WTC11 (cell line): ENCODE results near the gene ACTC1.

Experiments
- FOXJ3 ChIP-seq: sonication (generic); formaldehyde crosslinking; IDR thresholded peaks from 2 replicates; pipeline ENCODE4 v1.9.0; 2021; ENCODE audit warnings: missing genetic modification reagents, mild to moderate bottlenecking, borderline replicate concordance
- KAT7 ChIP-seq: sonication (generic); formaldehyde crosslinking; IDR thresholded peaks from 2 replicates; pipeline ENCODE4 v1.8.1; 2023; ENCODE audit warnings: missing genetic modification reagents, mild to moderate bottlenecking, borderline replicate concordance
- MYBL2 ChIP-seq: sonication (generic); formaldehyde crosslinking; IDR thresholded peaks from 2 replicates; pipeline ENCODE4 v1.8.1; 2023; ENCODE audit warnings: mild to moderate bottlenecking, moderate library complexity, missing genetic modification reagents
- TF ChIP-seq, protein P1 (sequence below): sonication (generic); formaldehyde crosslinking; IDR thresholded peaks from 2 replicates; pipeline ENCODE4 v1.8.0; 2022; ENCODE audit warnings: mild to moderate bottlenecking, missing genetic modification reagents
- TF ChIP-seq, protein P2 (sequence below): fragments of 200-600 bp; IDR thresholded peaks from 2 replicates; pipeline ENCODE4 v1.8.0; 2022; ENCODE audit warnings: antibody characterized with exemption
- TF ChIP-seq, protein P3 (sequence below): sonication (generic); formaldehyde crosslinking; IDR thresholded peaks from 2 replicates; pipeline ENCODE4 v1.8.0; 2022; ENCODE audit warnings: mild to moderate bottlenecking, missing genetic modification reagents
- TF ChIP-seq, protein P4 (sequence below): sonication (generic); formaldehyde crosslinking; IDR thresholded peaks from 2 replicates; pipeline ENCODE4 v1.8.1; 2023; ENCODE audit warnings: mild to moderate bottlenecking, missing genetic modification reagents, moderate library complexity
- TF ChIP-seq, protein P5 (sequence below): sonication (generic); formaldehyde crosslinking; IDR thresholded peaks from 2 replicates; pipeline ENCODE4 v1.8.1; 2023; ENCODE audit warnings: mild to moderate bottlenecking, missing genetic modification reagents

DNA sequence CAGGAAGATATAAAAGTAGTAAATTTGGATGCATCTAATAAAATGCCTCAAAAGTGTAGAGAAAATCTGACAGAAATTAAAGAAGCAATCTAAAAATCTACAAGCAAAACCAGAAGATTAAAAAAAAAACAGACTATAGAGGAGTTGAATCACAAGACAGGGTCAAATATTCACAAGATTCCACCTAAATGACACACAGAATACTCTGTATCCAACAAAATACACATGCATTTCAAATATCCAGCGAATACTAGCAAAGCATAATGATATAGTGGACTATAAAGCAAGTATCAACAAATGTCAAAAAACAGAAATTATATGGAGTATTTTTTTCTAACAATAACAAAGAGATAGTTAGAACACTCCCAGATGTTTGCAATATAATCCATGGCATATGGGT, 20.5 kb upstream of the ACTC1 start:
- TF ChIP-seq, protein P1, sequence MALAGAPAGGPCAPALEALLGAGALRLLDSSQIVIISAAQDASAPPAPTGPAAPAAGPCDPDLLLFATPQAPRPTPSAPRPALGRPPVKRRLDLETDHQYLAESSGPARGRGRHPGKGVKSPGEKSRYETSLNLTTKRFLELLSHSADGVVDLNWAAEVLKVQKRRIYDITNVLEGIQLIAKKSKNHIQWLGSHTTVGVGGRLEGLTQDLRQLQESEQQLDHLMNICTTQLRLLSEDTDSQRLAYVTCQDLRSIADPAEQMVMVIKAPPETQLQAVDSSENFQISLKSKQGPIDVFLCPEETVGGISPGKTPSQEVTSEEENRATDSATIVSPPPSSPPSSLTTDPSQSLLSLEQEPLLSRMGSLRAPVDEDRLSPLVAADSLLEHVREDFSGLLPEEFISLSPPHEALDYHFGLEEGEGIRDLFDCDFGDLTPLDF (CRISPR knock-in tag), result no peak
- TF ChIP-seq, protein P2, sequence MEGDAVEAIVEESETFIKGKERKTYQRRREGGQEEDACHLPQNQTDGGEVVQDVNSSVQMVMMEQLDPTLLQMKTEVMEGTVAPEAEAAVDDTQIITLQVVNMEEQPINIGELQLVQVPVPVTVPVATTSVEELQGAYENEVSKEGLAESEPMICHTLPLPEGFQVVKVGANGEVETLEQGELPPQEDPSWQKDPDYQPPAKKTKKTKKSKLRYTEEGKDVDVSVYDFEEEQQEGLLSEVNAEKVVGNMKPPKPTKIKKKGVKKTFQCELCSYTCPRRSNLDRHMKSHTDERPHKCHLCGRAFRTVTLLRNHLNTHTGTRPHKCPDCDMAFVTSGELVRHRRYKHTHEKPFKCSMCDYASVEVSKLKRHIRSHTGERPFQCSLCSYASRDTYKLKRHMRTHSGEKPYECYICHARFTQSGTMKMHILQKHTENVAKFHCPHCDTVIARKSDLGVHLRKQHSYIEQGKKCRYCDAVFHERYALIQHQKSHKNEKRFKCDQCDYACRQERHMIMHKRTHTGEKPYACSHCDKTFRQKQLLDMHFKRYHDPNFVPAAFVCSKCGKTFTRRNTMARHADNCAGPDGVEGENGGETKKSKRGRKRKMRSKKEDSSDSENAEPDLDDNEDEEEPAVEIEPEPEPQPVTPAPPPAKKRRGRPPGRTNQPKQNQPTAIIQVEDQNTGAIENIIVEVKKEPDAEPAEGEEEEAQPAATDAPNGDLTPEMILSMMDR, result no peak
- TF ChIP-seq, protein P3, sequence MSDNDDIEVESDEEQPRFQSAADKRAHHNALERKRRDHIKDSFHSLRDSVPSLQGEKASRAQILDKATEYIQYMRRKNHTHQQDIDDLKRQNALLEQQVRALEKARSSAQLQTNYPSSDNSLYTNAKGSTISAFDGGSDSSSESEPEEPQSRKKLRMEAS (CRISPR knock-in tag), result no peak
- TF ChIP-seq, protein P4, sequence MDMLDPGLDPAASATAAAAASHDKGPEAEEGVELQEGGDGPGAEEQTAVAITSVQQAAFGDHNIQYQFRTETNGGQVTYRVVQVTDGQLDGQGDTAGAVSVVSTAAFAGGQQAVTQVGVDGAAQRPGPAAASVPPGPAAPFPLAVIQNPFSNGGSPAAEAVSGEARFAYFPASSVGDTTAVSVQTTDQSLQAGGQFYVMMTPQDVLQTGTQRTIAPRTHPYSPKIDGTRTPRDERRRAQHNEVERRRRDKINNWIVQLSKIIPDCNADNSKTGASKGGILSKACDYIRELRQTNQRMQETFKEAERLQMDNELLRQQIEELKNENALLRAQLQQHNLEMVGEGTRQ, result no peak
- TF ChIP-seq FOXJ3 (CRISPR knock-in tag) (no peak), KAT7 (CRISPR knock-in tag) (no peak), MYBL2 (CRISPR knock-in tag) (no peak)
- TF ChIP-seq, protein P5, sequence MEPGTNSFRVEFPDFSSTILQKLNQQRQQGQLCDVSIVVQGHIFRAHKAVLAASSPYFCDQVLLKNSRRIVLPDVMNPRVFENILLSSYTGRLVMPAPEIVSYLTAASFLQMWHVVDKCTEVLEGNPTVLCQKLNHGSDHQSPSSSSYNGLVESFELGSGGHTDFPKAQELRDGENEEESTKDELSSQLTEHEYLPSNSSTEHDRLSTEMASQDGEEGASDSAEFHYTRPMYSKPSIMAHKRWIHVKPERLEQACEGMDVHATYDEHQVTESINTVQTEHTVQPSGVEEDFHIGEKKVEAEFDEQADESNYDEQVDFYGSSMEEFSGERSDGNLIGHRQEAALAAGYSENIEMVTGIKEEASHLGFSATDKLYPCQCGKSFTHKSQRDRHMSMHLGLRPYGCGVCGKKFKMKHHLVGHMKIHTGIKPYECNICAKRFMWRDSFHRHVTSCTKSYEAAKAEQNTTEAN (CRISPR knock-in tag), result no peak
